Hepatocyte (in vitro differentiated cells): ENCODE measurements around the gene ZGPAT. TPM values are rescaled to one million over a fixed set of nuclear protein-coding genes. Genes with fewer than 3 reads are reported as not detected.

Experiments used
- DNase-seq: peaks from one replicate; pipeline ENCODE4 v3.0.0-alpha.2; 2016; ENCODE audit warnings: low spot score
- H2AFZ ChIP-seq: fragments of 200-600 bp; sonication (generic); 2 replicates; pipeline ENCODE4 v1.6.0; 2016; ENCODE audit warnings: antibody characterized with exemption, mild to moderate bottlenecking
- H3K27ac ChIP-seq: fragments of 200-600 bp; sonication (generic); 2 replicates; pipeline ENCODE4 v1.5.1; 2016; ENCODE audit warnings: mild to moderate bottlenecking
- H3K27me3 ChIP-seq: fragments of 200-600 bp; sonication (generic); 2 replicates; pipeline ENCODE4 v1.6.1; 2016
- H3K36me3 ChIP-seq: fragments of 200-600 bp; sonication (generic); replicated peaks from 2 replicates; pipeline ENCODE4 v1.5.1; 2016; ENCODE audit warnings: low read depth; ENCODE audit not compliant: insufficient read depth
- H3K4me1 ChIP-seq: fragments of 200-600 bp; sonication (generic); 2 replicates; pipeline ENCODE4 v1.5.1; 2016; ENCODE audit warnings: mild to moderate bottlenecking, moderate library complexity; ENCODE audit not compliant: insufficient read depth
- H3K4me2 ChIP-seq: fragments of 200-600 bp; sonication (generic); 2 replicates; pipeline ENCODE4 v1.6.0; 2016
- H3K4me3 ChIP-seq: fragments of 200-600 bp; sonication (generic); 2 replicates; pipeline ENCODE4 v1.5.1; 2016; ENCODE audit warnings: mild to moderate bottlenecking
- H3K79me2 ChIP-seq: fragments of 200-600 bp; sonication (generic); 2 replicates; pipeline ENCODE4 v1.6.0; 2017; ENCODE audit warnings: mild to moderate bottlenecking
- H3K9me2 ChIP-seq: fragments of 200-600 bp; sonication (generic); replicated peaks from 2 replicates; pipeline ENCODE4 v1.6.0; 2017; ENCODE audit warnings: mild to moderate bottlenecking; ENCODE audit not compliant: insufficient read depth
- H3K9me3 ChIP-seq: fragments of 200-600 bp; sonication (generic); 2 replicates; pipeline ENCODE4 v1.5.1; 2016; ENCODE audit warnings: low read depth, mild to moderate bottlenecking
- H4K20me1 ChIP-seq: fragments of 200-600 bp; sonication (generic); 2 replicates; pipeline ENCODE4 v1.6.0; 2016; ENCODE audit warnings: mild to moderate bottlenecking; ENCODE audit not compliant: insufficient read depth, poor library complexity, severe bottlenecking
- EZH2 ChIP-seq: fragments of 200-600 bp; sonication (generic); IDR thresholded peaks from 2 replicates; pipeline ENCODE4 v1.6.1; 2016; ENCODE audit warnings: antibody characterized with exemption, mild to moderate bottlenecking, borderline replicate concordance
- EZH2phosphoT487 ChIP-seq: fragments of 200-600 bp; sonication (generic); IDR thresholded peaks from one replicate; pipeline ENCODE4 v1.6.1; 2018; ENCODE audit warnings: antibody characterized with exemption, mild to moderate bottlenecking, low read depth, moderate library complexity; ENCODE audit not compliant: unreplicated experiment, severe bottlenecking
- WGBS: methylation state at CpG from one replicate; pipeline ENCODE4 v1.1.6; 2016; ENCODE audit warnings: low lambda C conversion rate; ENCODE audit errors: missing lambda C conversion rate; 5-methylcytosine and 5-hydroxymethylcytosine counted together
- polyA plus RNA-seq: library from polyadenylated mRNA; unstranded; fragments of >200 nt; fragmentation: Nextera tagmentation; extraction: Ambion mirVana; gene quantifications from 2 replicates; pipeline ENCODE4 v1.2.1, GENCODE V29; 2016
- total RNA-seq: library from RNA; depleted of rRNA; stranded (reverse); fragments of >200 nt; gene quantifications from 2 replicates; pipeline ENCODE4 v1.2.3, GENCODE V29; 2014
- TF ChIP-seq, protein P1 (sequence below): fragments of 200-600 bp; sonication (generic); IDR thresholded peaks from 2 replicates; pipeline ENCODE4 v1.5.1; 2016; ENCODE audit warnings: antibody characterized with exemption, mild to moderate bottlenecking; ENCODE audit not compliant: poor library complexity

The ZGPAT gene
- total and polyA plus RNA-seq, 2 experiments from 2014 or later = 18.6 to 41.7 TPM

DNA sequence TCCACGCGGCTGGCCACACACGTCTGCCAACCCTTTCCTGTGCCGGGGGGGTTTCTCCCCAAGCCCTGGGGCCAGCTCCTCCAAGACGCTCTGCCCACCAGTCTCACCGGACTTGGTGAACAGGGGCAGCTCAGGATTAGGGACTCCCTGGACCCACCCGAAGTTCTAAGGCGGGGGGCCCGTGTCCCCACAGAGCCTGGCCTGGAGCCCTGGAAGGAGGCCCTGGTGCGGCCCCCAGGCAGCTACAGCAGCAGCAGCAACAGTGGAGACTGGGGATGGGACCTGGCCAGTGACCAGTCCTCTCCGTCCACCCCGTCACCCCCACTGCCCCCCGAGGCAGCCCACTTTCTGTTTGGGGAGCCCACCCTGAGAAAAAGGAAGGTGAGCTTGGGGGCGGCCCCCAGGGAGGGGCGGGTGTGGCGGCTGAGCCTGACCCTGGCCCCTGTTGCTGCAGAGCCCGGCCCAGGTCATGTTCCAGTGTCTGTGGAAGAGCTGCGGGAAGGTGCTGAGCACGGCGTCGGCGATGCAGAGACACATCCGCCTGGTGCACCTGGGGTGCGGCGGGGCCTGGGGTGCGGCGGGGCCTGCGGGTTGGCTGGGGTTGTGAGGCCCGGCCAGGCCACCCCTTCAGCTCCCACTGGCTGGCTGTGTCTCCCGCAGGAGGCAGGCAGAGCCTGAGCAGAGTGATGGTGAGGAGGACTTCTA lies 34.0 kb downstream of the ZGPAT start:
- Histone ChIP-seq H3K9me3 (no peaks in the 10 kb centered on the region), H3K36me3 (no peaks in the 10 kb centered on the region), H2AFZ (no peak overlapping the region), H3K27me3 (no peaks in the 10 kb centered on the region), H3K4me1 (peaks cover 31% of the 10 kb centered on the region), H3K4me3 (no peak overlapping the region), H3K79me2 (peaks cover 6% of the 10 kb centered on the region), H4K20me1 (no peaks in the 10 kb centered on the region), H3K27ac (peak overlapping the region; percentile 98), H3K4me2 (peak overlapping the region; percentile 95), H3K9me2 (no peaks in the 10 kb centered on the region)
- DNase-seq = no peak
- TF ChIP-seq, protein P1, sequence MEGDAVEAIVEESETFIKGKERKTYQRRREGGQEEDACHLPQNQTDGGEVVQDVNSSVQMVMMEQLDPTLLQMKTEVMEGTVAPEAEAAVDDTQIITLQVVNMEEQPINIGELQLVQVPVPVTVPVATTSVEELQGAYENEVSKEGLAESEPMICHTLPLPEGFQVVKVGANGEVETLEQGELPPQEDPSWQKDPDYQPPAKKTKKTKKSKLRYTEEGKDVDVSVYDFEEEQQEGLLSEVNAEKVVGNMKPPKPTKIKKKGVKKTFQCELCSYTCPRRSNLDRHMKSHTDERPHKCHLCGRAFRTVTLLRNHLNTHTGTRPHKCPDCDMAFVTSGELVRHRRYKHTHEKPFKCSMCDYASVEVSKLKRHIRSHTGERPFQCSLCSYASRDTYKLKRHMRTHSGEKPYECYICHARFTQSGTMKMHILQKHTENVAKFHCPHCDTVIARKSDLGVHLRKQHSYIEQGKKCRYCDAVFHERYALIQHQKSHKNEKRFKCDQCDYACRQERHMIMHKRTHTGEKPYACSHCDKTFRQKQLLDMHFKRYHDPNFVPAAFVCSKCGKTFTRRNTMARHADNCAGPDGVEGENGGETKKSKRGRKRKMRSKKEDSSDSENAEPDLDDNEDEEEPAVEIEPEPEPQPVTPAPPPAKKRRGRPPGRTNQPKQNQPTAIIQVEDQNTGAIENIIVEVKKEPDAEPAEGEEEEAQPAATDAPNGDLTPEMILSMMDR = no peak
- no peak for TF ChIP-seq EZH2
- no peak for TF ChIP-seq EZH2phosphoT487
- WGBS = 83% methylated on average over 15 of the region's 30 CpGs

DNA sequence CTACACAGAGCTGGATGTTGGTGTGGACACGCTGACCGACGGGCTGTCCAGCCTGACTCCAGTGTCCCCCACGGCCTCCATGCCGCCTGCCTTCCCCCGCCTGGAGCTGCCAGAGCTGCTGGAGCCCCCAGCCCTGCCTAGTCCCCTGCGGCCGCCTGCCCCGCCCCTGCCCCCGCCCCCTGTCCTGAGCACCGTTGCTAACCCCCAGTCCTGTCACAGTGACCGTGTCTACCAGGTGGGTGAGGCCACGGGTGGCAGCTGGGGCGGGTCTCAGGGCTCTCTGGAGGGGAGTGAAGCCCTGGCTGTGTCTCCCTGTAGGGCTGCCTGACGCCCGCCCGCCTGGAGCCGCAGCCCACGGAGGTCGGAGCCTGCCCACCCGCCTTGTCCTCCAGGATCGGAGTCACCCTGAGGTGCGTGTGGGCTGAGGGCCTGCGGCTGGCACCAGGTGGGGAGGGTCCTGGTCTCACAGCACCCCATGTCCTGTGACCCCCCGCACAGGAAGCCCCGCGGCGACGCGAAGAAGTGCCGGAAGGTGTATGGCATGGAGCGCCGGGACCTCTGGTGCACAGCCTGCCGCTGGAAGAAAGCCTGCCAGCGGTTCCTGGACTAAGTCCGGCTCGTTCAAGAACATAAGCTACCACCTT lies 34.7 kb downstream of the ZGPAT start:
- DNase-seq = peak; percentile 10
- 94% methylated on average over 34 of the region's 37 CpGs for WGBS

DNA sequence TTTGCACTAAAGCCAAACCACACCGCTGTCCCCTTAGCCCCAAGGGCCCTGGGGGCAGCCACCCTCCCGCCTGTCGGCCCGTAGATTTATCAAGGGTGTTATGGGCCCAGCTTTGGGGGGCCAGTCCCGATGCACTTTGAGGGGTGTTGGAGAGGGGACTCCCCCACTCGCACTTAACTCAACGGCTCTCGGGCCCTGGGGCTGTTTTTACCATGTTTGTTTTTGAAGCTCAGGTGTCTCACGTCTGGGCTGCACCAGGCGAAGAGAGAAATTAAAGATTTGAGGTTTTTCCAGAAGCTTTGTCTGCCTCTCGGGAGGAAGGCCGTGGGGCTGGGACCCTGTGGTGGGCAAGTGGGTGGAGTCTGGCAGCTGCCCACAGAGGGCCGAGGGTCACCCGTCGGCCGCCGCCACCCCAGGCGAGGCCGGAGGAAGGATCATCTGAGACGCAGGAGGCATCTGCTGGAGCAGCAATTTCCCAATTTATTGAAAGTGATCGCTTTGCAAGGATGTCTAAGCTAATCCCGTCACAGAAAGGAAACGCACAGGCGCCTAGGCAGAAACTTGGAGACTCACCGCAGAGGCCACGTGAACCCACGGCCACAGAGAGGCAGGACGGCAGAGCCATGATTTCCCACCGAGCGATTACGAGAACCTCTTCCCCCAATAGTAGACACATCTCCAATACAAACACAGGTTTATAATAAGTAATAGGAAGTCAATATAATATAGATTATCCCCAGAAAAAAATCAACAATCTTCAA lies 35.6 kb downstream of the ZGPAT start:
- Histone ChIP-seq H3K4me1 (peaks cover 19% of the 10 kb centered on the region), H2AFZ (no peak overlapping the region), H3K36me3 (no peaks in the 10 kb centered on the region), H3K79me2 (peaks cover 6% of the 10 kb centered on the region), H3K27me3 (no peaks in the 10 kb centered on the region), H3K27ac (no peak overlapping the region), H3K4me2 (no peak overlapping the region), H3K4me3 (no peak overlapping the region), H3K9me2 (no peaks in the 10 kb centered on the region), H3K9me3 (no peaks in the 10 kb centered on the region), H4K20me1 (no peaks in the 10 kb centered on the region)
- peak; percentile 3 for DNase-seq
- WGBS = 92% methylated on average over 31 of the region's 31 CpGs
- TF ChIP-seq, protein P1 = no peak
- no peak for TF ChIP-seq EZH2phosphoT487

More for the DNA sequence above, 34.7 kb downstream of the ZGPAT start:
- H3K27me3 ChIP-seq = no peaks in the 10 kb centered on the region
- no peak overlapping the region for H3K4me3 ChIP-seq
- H3K9me3 ChIP-seq = no peaks in the 10 kb centered on the region
- TF ChIP-seq, protein P1 = no peak
- TF ChIP-seq EZH2phosphoT487 = no peak
- TF ChIP-seq EZH2 = no peak
- peaks cover 27% of the 10 kb centered on the region for H3K4me1 ChIP-seq
- no peak overlapping the region for H3K27ac ChIP-seq
- no peak overlapping the region for H2AFZ ChIP-seq
- peaks cover 6% of the 10 kb centered on the region for H3K79me2 ChIP-seq
- H3K9me2 ChIP-seq = no peaks in the 10 kb centered on the region
- no peaks in the 10 kb centered on the region for H3K36me3 ChIP-seq
- H4K20me1 ChIP-seq = no peaks in the 10 kb centered on the region
- H3K4me2 ChIP-seq = no peak overlapping the region
